Hepatocyte (in vitro differentiated cells): Measurements from ENCODE around the gene TPGS1. TPM values are rescaled to one million over a fixed set of nuclear protein-coding genes. Genes with fewer than 3 reads are reported as not detected.

ENCODE experiments used
- DNase-seq: peaks from one replicate; pipeline ENCODE4 v3.0.0-alpha.2; 2016; ENCODE audit warnings: low spot score
- H2AFZ ChIP-seq: fragments of 200-600 bp; sonication (generic); 2 replicates; pipeline ENCODE4 v1.6.0; 2016; ENCODE audit warnings: antibody characterized with exemption, mild to moderate bottlenecking
- H3K27ac ChIP-seq: fragments of 200-600 bp; sonication (generic); 2 replicates; pipeline ENCODE4 v1.5.1; 2016; ENCODE audit warnings: mild to moderate bottlenecking
- H3K27me3 ChIP-seq: fragments of 200-600 bp; sonication (generic); 2 replicates; pipeline ENCODE4 v1.6.1; 2016
- H3K36me3 ChIP-seq: fragments of 200-600 bp; sonication (generic); replicated peaks from 2 replicates; pipeline ENCODE4 v1.5.1; 2016; ENCODE audit warnings: low read depth; ENCODE audit not compliant: insufficient read depth
- H3K4me1 ChIP-seq: fragments of 200-600 bp; sonication (generic); 2 replicates; pipeline ENCODE4 v1.5.1; 2016; ENCODE audit warnings: mild to moderate bottlenecking, moderate library complexity; ENCODE audit not compliant: insufficient read depth
- H3K4me2 ChIP-seq: fragments of 200-600 bp; sonication (generic); 2 replicates; pipeline ENCODE4 v1.6.0; 2016
- H3K4me3 ChIP-seq: fragments of 200-600 bp; sonication (generic); 2 replicates; pipeline ENCODE4 v1.5.1; 2016; ENCODE audit warnings: mild to moderate bottlenecking
- H3K79me2 ChIP-seq: fragments of 200-600 bp; sonication (generic); 2 replicates; pipeline ENCODE4 v1.6.0; 2017; ENCODE audit warnings: mild to moderate bottlenecking
- H3K9me2 ChIP-seq: fragments of 200-600 bp; sonication (generic); replicated peaks from 2 replicates; pipeline ENCODE4 v1.6.0; 2017; ENCODE audit warnings: mild to moderate bottlenecking; ENCODE audit not compliant: insufficient read depth
- H3K9me3 ChIP-seq: fragments of 200-600 bp; sonication (generic); 2 replicates; pipeline ENCODE4 v1.5.1; 2016; ENCODE audit warnings: low read depth, mild to moderate bottlenecking
- H4K20me1 ChIP-seq: fragments of 200-600 bp; sonication (generic); 2 replicates; pipeline ENCODE4 v1.6.0; 2016; ENCODE audit warnings: mild to moderate bottlenecking; ENCODE audit not compliant: insufficient read depth, poor library complexity, severe bottlenecking
- EZH2 ChIP-seq: fragments of 200-600 bp; sonication (generic); IDR thresholded peaks from 2 replicates; pipeline ENCODE4 v1.6.1; 2016; ENCODE audit warnings: antibody characterized with exemption, mild to moderate bottlenecking, borderline replicate concordance
- EZH2phosphoT487 ChIP-seq: fragments of 200-600 bp; sonication (generic); IDR thresholded peaks from one replicate; pipeline ENCODE4 v1.6.1; 2018; ENCODE audit warnings: antibody characterized with exemption, mild to moderate bottlenecking, low read depth, moderate library complexity; ENCODE audit not compliant: unreplicated experiment, severe bottlenecking
- WGBS: methylation state at CpG from one replicate; pipeline ENCODE4 v1.1.6; 2016; ENCODE audit warnings: low lambda C conversion rate; ENCODE audit errors: missing lambda C conversion rate; 5-methylcytosine and 5-hydroxymethylcytosine counted together
- polyA plus RNA-seq: library from polyadenylated mRNA; unstranded; fragments of >200 nt; fragmentation: Nextera tagmentation; extraction: Ambion mirVana; gene quantifications from 2 replicates; pipeline ENCODE4 v1.2.1, GENCODE V29; 2016
- total RNA-seq: library from RNA; depleted of rRNA; stranded (reverse); fragments of >200 nt; gene quantifications from 2 replicates; pipeline ENCODE4 v1.2.3, GENCODE V29; 2014
- TF ChIP-seq, protein P1 (sequence below): fragments of 200-600 bp; sonication (generic); IDR thresholded peaks from 2 replicates; pipeline ENCODE4 v1.5.1; 2016; ENCODE audit warnings: antibody characterized with exemption, mild to moderate bottlenecking; ENCODE audit not compliant: poor library complexity

Gene TPGS1
- total and polyA plus RNA-seq, 2 experiments from 2014 or later: 44.9 to 61.0 TPM

DNA sequence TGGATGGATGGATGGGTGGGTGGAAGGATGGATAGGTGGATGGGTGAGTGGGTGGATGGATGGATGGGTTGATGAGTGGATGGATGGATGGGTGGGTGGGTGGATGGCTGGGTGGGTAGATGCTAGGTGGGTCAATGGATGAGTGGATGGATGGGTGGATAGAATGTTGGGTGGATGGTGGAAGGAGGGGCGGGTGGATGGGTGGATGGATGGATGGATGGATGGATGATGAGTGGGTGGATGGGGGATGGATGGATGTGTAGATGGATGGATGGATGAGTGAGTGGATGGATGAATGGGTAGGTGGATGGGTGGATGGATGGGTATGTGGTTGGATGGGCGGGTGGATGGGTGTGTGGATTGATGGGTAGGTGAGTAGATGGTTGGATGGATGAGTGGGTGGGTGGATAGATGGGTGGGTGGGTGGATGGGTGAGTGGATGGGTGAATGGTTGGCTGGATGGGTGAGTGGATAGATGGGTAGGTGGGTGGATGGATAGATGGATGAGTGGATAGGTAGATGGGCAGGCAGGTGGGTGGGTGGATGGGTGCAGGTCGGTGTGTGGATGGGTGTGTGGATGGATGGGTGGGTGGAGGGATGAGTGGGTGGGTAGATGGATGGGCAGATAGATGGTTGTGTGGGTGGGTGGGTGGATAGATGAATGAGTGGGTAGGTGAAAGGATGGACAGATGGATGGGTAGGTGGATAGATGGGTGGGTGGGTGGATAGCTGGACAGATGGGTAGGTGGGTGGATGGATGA, 42.1 kb upstream of the TPGS1 start:
- Histone ChIP-seq H3K27me3 (no peaks in the 10 kb centered on the region), H4K20me1 (no peaks in the 10 kb centered on the region), H2AFZ (no peak overlapping the region), H3K79me2 (no peaks in the 10 kb centered on the region), H3K4me3 (no peak overlapping the region), H3K9me2 (no peaks in the 10 kb centered on the region), H3K4me1 (peaks cover 7% of the 10 kb centered on the region), H3K36me3 (no peaks in the 10 kb centered on the region), H3K27ac (no peak overlapping the region), H3K4me2 (no peak overlapping the region), H3K9me3 (no peaks in the 10 kb centered on the region)
- WGBS: 100% methylated on average over 1 of the region's 3 CpGs
- TF ChIP-seq EZH2: no peak
- DNase-seq: no peak

DNA sequence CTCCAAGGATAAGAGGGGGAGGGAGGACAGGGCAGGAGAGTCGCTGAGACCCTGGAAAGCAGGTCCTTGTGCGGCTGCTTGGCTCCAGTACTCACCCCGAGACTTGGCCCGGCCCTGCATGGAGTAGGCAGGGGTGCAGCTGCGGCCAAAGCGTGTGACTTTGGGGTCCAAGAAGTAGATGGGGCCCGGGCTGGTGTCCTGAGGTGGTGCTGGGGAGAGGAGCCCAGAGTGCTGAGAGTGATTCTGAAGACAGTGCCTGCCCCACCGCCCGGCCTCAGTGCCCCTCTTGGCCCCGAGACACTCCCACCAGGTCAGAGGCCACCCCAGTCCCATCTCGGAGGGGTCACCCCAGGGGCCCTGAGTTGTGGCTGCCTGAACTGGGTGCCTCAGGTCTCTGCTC, 39.7 kb upstream of the TPGS1 start:
- Histone ChIP-seq H4K20me1 (no peaks in the 10 kb centered on the region), H3K9me2 (no peaks in the 10 kb centered on the region), H3K4me1 (no peaks in the 10 kb centered on the region), H3K4me3 (no peak overlapping the region), H3K27ac (no peak overlapping the region), H3K4me2 (no peak overlapping the region), H3K27me3 (no peaks in the 10 kb centered on the region), H3K9me3 (no peaks in the 10 kb centered on the region), H3K79me2 (no peaks in the 10 kb centered on the region), H2AFZ (no peak overlapping the region), H3K36me3 (no peaks in the 10 kb centered on the region)
- 92% methylated on average over 11 of the region's 11 CpGs for WGBS
- no peak for TF ChIP-seq EZH2
- TF ChIP-seq, protein P1, sequence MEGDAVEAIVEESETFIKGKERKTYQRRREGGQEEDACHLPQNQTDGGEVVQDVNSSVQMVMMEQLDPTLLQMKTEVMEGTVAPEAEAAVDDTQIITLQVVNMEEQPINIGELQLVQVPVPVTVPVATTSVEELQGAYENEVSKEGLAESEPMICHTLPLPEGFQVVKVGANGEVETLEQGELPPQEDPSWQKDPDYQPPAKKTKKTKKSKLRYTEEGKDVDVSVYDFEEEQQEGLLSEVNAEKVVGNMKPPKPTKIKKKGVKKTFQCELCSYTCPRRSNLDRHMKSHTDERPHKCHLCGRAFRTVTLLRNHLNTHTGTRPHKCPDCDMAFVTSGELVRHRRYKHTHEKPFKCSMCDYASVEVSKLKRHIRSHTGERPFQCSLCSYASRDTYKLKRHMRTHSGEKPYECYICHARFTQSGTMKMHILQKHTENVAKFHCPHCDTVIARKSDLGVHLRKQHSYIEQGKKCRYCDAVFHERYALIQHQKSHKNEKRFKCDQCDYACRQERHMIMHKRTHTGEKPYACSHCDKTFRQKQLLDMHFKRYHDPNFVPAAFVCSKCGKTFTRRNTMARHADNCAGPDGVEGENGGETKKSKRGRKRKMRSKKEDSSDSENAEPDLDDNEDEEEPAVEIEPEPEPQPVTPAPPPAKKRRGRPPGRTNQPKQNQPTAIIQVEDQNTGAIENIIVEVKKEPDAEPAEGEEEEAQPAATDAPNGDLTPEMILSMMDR: no peak
- TF ChIP-seq EZH2phosphoT487: no peak
- no peak for DNase-seq

DNA sequence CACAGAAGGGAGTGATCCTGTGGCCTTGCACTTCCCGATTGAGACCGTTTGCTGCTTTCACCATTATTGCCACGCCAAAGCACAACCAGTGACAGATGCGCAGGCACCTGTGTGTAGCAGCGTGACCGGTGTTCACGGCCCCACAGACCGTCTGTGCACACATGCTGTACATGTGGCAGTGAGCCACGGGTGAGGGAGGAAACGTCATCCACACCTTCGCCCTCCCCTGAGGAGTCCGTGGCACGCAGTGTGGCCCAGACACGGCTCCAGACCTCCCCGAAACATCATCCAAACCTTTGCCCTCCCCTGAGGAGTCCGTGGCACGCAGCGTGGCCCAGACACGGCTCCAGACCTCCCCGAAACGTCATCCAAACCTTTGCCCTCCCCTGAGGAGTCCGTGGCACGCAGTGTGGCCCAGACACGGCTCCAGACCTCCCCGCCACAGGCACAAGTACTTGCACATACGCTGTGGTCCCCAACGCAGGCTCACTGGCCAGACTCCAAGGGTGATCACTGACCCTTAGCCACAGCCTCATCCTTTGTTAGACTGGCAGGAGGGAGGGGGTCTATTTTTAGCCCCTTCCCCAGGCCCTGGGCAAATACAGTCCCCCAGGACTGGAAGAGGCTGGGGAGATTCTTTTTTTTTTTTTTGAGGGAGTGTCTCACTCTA, 38.6 kb upstream of the TPGS1 start:
- WGBS: 90% methylated on average over 27 of the region's 27 CpGs
- DNase-seq: no peak
- H3K9me2 ChIP-seq: no peaks in the 10 kb centered on the region
- no peaks in the 10 kb centered on the region for H3K79me2 ChIP-seq
- TF ChIP-seq, protein P1: no peak
- no peak for TF ChIP-seq EZH2
- TF ChIP-seq EZH2phosphoT487: no peak
- H3K27me3 ChIP-seq: no peaks in the 10 kb centered on the region
- no peaks in the 10 kb centered on the region for H3K4me1 ChIP-seq
- no peaks in the 10 kb centered on the region for H3K9me3 ChIP-seq
- no peak overlapping the region for H3K27ac ChIP-seq
- no peak overlapping the region for H2AFZ ChIP-seq
- no peaks in the 10 kb centered on the region for H3K36me3 ChIP-seq
- H3K4me2 ChIP-seq: no peak overlapping the region
- H3K4me3 ChIP-seq: no peak overlapping the region
- no peaks in the 10 kb centered on the region for H4K20me1 ChIP-seq

DNA sequence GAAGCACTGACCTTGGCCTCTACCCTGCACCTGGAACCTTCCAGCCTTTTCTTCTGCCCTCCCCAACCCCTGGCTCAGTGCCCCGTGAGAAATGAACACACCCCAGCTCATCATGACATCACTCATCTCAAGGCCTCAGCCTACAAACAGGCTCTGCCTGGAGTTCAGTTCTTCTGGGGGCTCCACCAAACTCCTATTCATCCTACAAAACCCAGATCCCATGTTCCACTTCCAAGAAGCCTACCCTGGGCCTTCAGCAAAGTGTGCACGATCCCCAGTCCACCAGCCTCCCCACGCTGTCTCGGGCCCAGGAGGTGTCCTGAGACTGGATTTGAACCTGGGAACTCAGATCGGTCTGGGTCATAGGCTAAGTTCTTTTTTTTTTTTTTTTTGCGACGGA, 37.5 kb upstream of the TPGS1 start:
- no peaks in the 10 kb centered on the region for H3K4me1 ChIP-seq
- H3K4me3 ChIP-seq: no peak overlapping the region
- no peaks in the 10 kb centered on the region for H3K36me3 ChIP-seq
- H3K27me3 ChIP-seq: no peaks in the 10 kb centered on the region
- no peaks in the 10 kb centered on the region for H3K79me2 ChIP-seq
- H4K20me1 ChIP-seq: no peaks in the 10 kb centered on the region
- no peak for DNase-seq
- no peak overlapping the region for H2AFZ ChIP-seq
- 88% methylated on average over 6 of the region's 7 CpGs for WGBS
- H3K4me2 ChIP-seq: no peak overlapping the region
- H3K9me3 ChIP-seq: no peaks in the 10 kb centered on the region
- no peak overlapping the region for H3K27ac ChIP-seq
- TF ChIP-seq EZH2phosphoT487 (no peak), EZH2 (no peak)
- no peaks in the 10 kb centered on the region for H3K9me2 ChIP-seq
